GM19351 (cell line): ENCODE data around the gene PROCR.
"Not testable (repeated sequence)": the region's sequence is repeated elsewhere in the genome, so short reads cannot be mapped to it uniquely, and the experiment has no call there.

ENCODE experiments used
- ATAC-seq: cut with Tn5 transposase; IDR thresholded peaks from one replicate; pipeline ENCODE4 v1.9.1; 2021; ENCODE audit warnings: mild to moderate bottlenecking, moderate library complexity; ENCODE audit not compliant: unreplicated experiment

PROCR gene

GRCh38 chr20:35164531-35164930 is 7.3 kb upstream of the PROCR start:
- not testable (repeated sequence) for ATAC-seq

- no peak for ATAC-seq
Observed at GRCh38 chr20:35165221-35166185, 6.4 kb upstream of the PROCR start.

- ATAC-seq, result no peak
Observed at GRCh38 chr20:35166242-35166830, 5.5 kb upstream of the PROCR start.

- ATAC-seq, result no peak
Observed at GRCh38 chr20:35167787-35168186, 4.1 kb upstream of the PROCR start.

GRCh38 chr20:35168701-35169409 is 3.0 kb upstream of the PROCR start:
- not testable (repeated sequence) for ATAC-seq

GRCh38 chr20:35171438-35171752 is 477 bp upstream of the PROCR start:
- ATAC-seq, result no peak

GRCh38 chr20:35172434-35172806 is 548 bp downstream of the PROCR start:
- no peak for ATAC-seq

GRCh38 chr20:35173576-35174192 is 1.8 kb downstream of the PROCR start:
- no peak for ATAC-seq

- ATAC-seq, result no peak
Observed at GRCh38 chr20:35174458-35175216, 2.8 kb downstream of the PROCR start.

GRCh38 chr20:35176132-35176531 is 4.3 kb downstream of the PROCR start:
- no peak for ATAC-seq

GRCh38 chr20:35179292-35180212 is 7.7 kb downstream of the PROCR start:
- no peak for ATAC-seq

- ATAC-seq, result no peak
Observed at GRCh38 chr20:35180266-35180665, 8.4 kb downstream of the PROCR start.

- ATAC-seq, result no peak
Observed at GRCh38 chr20:35181731-35182130, 9.9 kb downstream of the PROCR start.

GRCh38 chr20:35186691-35187289 is 14.9 kb downstream of the PROCR start:
- ATAC-seq, result not testable (repeated sequence)

- no peak for ATAC-seq
Observed at GRCh38 chr20:35187584-35188190, 15.8 kb downstream of the PROCR start.

- ATAC-seq, result not testable (repeated sequence)
Observed at GRCh38 chr20:35189223-35189622, 17.4 kb downstream of the PROCR start.

GRCh38 chr20:35190556-35190955 is 18.7 kb downstream of the PROCR start:
- ATAC-seq, result no peak

- ATAC-seq, result no peak
Observed at GRCh38 chr20:35191419-35192117, 19.7 kb downstream of the PROCR start.
